Measurements from ENCODE around the gene MYO16.
A peak's percentile ranks its signal among the peaks of the same experiment; 100 is the strongest.

DNA sequence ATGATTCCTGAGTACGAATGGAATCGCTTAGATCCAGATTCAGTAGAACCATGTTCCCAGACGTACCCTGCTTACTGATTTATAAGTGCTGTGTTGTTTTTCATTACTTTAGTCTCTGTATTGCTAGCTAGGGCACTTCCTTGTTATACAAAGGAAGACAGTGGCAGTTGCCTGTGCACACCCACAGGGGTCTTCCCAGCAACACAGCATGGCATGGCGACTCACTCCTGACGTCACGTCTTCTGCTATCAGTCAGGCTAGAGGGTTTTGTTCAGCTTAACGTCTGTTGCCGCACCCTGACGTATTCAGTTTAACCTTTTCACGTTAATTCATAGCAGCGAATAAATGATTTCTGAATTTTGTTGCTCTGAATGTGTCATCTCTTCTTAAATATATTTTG is 295.1 kb downstream of the MYO16 start:
- TF ChIP-seq, protein P1, sequence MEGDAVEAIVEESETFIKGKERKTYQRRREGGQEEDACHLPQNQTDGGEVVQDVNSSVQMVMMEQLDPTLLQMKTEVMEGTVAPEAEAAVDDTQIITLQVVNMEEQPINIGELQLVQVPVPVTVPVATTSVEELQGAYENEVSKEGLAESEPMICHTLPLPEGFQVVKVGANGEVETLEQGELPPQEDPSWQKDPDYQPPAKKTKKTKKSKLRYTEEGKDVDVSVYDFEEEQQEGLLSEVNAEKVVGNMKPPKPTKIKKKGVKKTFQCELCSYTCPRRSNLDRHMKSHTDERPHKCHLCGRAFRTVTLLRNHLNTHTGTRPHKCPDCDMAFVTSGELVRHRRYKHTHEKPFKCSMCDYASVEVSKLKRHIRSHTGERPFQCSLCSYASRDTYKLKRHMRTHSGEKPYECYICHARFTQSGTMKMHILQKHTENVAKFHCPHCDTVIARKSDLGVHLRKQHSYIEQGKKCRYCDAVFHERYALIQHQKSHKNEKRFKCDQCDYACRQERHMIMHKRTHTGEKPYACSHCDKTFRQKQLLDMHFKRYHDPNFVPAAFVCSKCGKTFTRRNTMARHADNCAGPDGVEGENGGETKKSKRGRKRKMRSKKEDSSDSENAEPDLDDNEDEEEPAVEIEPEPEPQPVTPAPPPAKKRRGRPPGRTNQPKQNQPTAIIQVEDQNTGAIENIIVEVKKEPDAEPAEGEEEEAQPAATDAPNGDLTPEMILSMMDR (conservative IDR thresholded peaks at IDR 0.05; ENCODE audit: low read depth, low read length), result peak; percentile 42
- TF ChIP-seq EZH2 (IDR thresholded peaks at IDR 0.05; ENCODE audit: borderline replicate concordance, low read depth, low read length, poor library complexity, severe bottlenecking), result no peak
